K562 (cell line): ENCODE results near the gene VEGFC. TPM values are rescaled to one million over a fixed set of nuclear protein-coding genes. Genes with fewer than 3 reads are reported as not detected.

ENCODE experiments used
- CLOCK ChIP-seq: fragments of 250-450 bp; sonication (Bioruptor Pico); IDR thresholded peaks from 2 replicates; pipeline ENCODE4 v1.4.0; 2020; ENCODE audit warnings: mild to moderate bottlenecking, moderate library complexity, borderline replicate concordance
- GMEB1 ChIP-seq: fragments of 250-450 bp; sonication (Bioruptor Pico); IDR thresholded peaks from 2 replicates; pipeline ENCODE4 v1.4.0; 2020; ENCODE audit warnings: mild to moderate bottlenecking
- GTF3C2 ChIP-seq: IDR thresholded peaks from 3 replicates; pipeline ENCODE4 v1.6.1; 2011; ENCODE audit warnings: borderline replicate concordance, mild to moderate bottlenecking, moderate library complexity; ENCODE audit not compliant: insufficient read length; ENCODE audit errors: extremely low read depth
- KDM4B ChIP-seq, 2 experiments: fragments of 450-650 bp in 1 of 2; sonication (generic) in 1 of 2; IDR thresholded peaks; 2 replicates each; pipeline ENCODE4 v1.6.1; 2016 to 2017; ENCODE audit warnings: borderline replicate concordance in 2 of 2, antibody characterized with exemption in 1 of 2, low read depth in 1 of 2, mild to moderate bottlenecking in 1 of 2
- MCM5 ChIP-seq: fragments of 450-650 bp; IDR thresholded peaks from 2 replicates; pipeline ENCODE4 v1.6.1; 2016; ENCODE audit warnings: low read depth
- MLX ChIP-seq, 2 experiments: fragments of 450-650 bp in 1 of 2; sonication (generic) in 1 of 2; formaldehyde crosslinking; conservative IDR thresholded peaks; 2 replicates each; pipeline versions ENCODE4 v1.4.0 to v1.8.1; 2020 to 2022; ENCODE audit warnings: mild to moderate bottlenecking in 1 of 2, missing genetic modification reagents in 1 of 2
- NR2C2 ChIP-seq, 2 experiments: fragments of 200-800 bp in 1 of 2; sonication (Bioruptor generic) in 1 of 2; sonication (generic) in 1 of 2; formaldehyde crosslinking in 1 of 2; IDR thresholded peaks; 2 replicates each; pipeline versions ENCODE4 v1.6.1 to v1.8.0; 2016 to 2022; ENCODE audit warnings: mild to moderate bottlenecking in 1 of 2, missing compliant biosample characterization in 1 of 2, missing genetic modification characterization in 1 of 2, missing genetic modification reagents in 1 of 2
- PTTG1 ChIP-seq: fragments of 450-650 bp; IDR thresholded peaks from 2 replicates; pipeline ENCODE4 v1.6.1; 2016; ENCODE audit warnings: low read depth, mild to moderate bottlenecking, missing genetic modification characterization, missing compliant biosample characterization
- ZNF197 ChIP-seq: fragments of 200-800 bp; sonication (Bioruptor generic); IDR thresholded peaks from 2 replicates; pipeline ENCODE4 v1.6.1; 2016; ENCODE audit warnings: low read depth, missing genetic modification characterization, missing compliant biosample characterization
- polyA plus RNA-seq, 8 experiments: library from polyadenylated mRNA; depleted of rRNA in 4 of 8; stranded (reverse) in 5 of 8; unstranded in 3 of 8; fragments of >200 nt; fragmentation: Nextera tagmentation in 2 of 8; fragmentation: Illumina TruSeq in 1 of 8; extraction: Ambion mirVana in 2 of 8; extraction: Trizol in 1 of 8; gene quantifications; 2 replicates each; pipeline versions ENCODE4 v1.2.1 to v1.2.3, GENCODE V29; 2011 to 2014; ENCODE audit warnings: inconsistent platforms in 1 of 8, missing spikeins in 1 of 8
- total RNA-seq, 7 experiments: library from RNA; depleted of rRNA in 6 of 7; stranded (reverse); fragments of >200 nt in 6 of 7; fragmentation: Illumina TruSeq in 2 of 7; extraction: Trizol in 2 of 7; gene quantifications; 2 replicates each; pipeline versions ENCODE4 v1.2.1 to v1.2.3, GENCODE V29; 2011 to 2021; ENCODE audit warnings: low replicate concordance in 1 of 7

The VEGFC gene
- total and polyA plus RNA-seq, 9 of the 15 experiments (the other 6 are each of a cell fraction or from before 2014, with no cell fraction given) = not detected

GRCh38 chr4:176778491-176778890 lies 14.2 kb downstream of the VEGFC start (continued):
- TF ChIP-seq NR2C2 (CRISPR knock-in tag; IDR thresholded peaks at IDR 0.05) (no peak), NR2C2 (tag; IDR thresholded peaks at IDR 0.05) (no peak), GTF3C2 (no peak), PTTG1 (tag) (no peak), MLX (CRISPR knock-in tag; conservative IDR thresholded peaks at IDR 0.05) (no peak), CLOCK (CRISPR knock-in tag) (no peak), KDM4B (IDR thresholded peaks at IDR 0.05; ENCODE audit: borderline replicate concordance in 2 of 2, low read depth in 1 of 2) (no peak), GMEB1 (CRISPR knock-in tag) (no peak), ZNF197 (CRISPR knock-in tag) (no peak), MCM5 (no peak)
